Activated CD4-positive, alpha-beta T cell treated with anti-CD3 and anti-CD28 coated beads, Interleukin-2, Interleukin-6, amounts not matched to agents 100 ng/mL and 50 ng/mL, durations not matched to agents 16 hours and 8 hours (primary cell): Measurements from ENCODE around the gene HNMT.
"Not testable (repeated sequence)": the region's sequence is repeated elsewhere in the genome, so short reads cannot be mapped to it uniquely, and the experiment has no call there.

Source experiments
- DNase-seq: peaks from one replicate; pipeline ENCODE4 v3.0.0-alpha.2; 2020

Gene HNMT

DNA sequence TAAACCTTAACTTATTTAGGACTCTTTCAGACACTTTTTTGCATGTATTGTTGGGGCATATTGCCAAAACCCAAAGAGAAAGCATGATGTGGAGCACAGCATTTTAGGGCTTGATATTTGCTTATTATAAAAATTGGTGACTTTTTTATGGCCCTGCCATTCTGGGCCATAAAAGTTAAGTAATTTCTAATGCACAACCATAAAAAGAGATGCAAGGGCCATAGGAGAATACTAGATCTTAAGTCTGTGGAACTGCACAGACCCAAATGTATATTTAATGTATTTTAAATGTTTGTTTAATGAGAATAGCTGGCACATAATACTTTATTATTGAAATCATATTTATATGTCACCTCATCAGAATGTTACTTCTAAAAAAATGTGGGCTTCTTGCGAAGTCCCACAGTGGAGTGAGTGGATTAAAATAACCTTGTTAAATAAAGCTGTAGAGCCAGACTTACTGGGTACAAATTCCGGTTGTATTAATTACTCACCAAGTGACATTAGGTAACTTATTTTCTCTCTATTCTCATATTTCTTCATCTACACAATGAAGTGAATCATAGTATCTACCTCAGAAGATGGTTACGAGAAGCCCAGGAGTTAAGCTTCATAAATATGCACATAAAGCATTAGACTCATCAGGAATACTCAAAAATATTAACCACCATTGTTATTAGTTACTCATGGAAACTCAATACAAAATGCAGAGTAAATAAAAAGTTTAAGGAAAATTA, 52.2 kb downstream of the HNMT start:
- no peak for DNase-seq

GRCh38 chr2:138017824-138018223, 53.6 kb downstream of the HNMT start:
- DNase-seq: no peak

- DNase-seq: no peak
Measured at GRCh38 chr2:138018866-138019688, 54.8 kb downstream of the HNMT start.

GRCh38 chr2:138020432-138020831, 56.2 kb downstream of the HNMT start:
- DNase-seq: no peak

DNA sequence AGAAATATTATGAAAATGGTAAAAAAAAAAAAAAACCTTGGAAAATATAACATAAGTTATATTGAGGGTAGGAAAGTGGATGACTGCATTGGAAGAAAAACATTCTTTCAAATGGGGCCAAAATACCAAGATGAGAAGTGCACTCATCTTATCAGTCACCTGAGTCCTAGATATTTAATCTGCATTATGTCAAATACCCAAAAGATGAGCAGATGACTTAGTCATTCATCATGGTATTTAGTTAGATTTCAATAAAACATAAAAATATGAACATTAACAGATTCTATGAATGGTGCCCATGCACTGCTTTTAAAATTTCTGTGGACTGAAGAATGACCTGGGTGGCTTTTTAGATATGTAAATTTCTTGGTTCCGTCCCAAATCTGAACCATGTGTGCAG, 56.9 kb downstream of the HNMT start:
- DNase-seq: no peak

DNA sequence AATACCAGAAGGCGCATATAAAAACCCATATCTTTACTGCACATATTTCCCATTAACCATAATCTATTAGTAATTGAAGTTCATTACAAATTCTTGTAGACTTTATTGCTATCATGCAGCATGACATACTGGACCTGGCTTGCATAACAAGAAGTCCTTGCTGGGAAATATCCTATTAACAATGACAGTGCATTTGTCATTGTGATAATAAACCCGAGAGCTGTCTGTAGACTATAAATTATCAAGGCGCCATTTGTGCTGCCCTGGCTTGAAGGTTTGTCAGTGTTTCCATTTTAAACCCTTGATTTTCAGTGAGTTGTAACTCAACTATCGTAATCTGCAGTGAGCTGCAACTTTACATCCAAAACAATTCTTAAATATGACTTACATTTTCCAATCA, 59.0 kb downstream of the HNMT start:
- no peak for DNase-seq

DNA sequence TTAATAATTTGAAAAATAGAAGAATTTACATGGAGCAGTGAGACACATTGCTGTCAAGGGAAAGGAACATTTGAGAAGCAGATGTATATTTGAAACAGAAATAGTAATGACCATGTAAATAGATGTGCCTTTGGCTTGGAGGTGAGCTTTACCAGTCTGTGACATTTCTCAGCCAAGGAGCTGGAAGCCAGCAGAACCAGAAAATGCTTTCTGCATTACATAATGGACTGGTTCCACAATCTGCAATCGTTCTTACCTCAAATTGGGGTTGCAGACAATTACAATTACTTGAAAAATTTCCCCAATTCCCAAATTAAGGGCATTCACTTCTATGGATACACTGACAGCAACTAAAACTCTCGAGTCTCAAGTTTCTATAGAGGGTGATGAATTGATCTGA, 59.7 kb downstream of the HNMT start:
- no peak for DNase-seq

- no peak for DNase-seq
Measured at GRCh38 chr2:138026111-138027020, 62.1 kb downstream of the HNMT start.

- DNase-seq: peak; percentile 0
Measured at GRCh38 chr2:138028538-138028937, 64.3 kb downstream of the HNMT start.

- no peak for DNase-seq
Measured at GRCh38 chr2:138029276-138029675, 65.0 kb downstream of the HNMT start.

- DNase-seq: peak; percentile 6
Measured at GRCh38 chr2:138030459-138030858, 66.2 kb downstream of the HNMT start.

DNA sequence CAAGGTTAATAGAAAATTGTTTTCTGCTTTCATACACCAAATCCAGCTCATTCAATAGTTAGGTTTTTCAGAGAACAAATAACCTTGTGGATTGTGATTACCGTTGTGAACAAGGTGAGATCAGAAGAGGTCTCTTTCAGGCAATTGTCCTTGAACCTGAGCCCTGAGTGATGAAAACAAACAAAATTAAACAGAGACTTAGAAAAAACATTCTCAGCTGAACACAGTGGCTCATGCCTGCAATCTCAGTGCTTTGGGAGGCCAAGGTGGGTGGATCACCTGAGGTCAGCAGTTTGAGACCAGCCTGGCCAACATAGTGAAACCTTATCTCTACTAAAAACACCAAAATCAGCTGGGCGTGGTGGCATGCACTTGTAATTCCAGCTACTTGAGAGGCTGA, 68.1 kb downstream of the HNMT start:
- DNase-seq: no peak

DNA sequence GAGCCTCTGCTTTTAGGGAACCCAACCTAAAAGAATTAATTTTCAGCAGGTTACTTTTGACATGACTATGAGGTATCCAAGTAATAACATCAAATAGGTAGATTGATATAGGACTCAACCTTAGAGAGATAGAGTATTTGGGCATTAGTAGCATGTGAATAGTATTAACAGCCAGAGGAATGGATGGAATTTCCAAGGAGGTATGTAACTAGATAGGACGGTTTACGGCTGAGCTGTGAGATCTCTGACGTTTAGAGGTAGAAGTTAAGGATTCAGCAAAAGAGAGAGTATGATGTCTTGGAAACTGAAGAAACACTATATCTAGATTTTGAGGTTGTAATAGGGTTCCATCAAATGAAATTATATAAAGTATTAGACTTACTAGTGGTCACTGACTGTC, 70.3 kb downstream of the HNMT start:
- DNase-seq: no peak

GRCh38 chr2:138035608-138036217, 71.4 kb downstream of the HNMT start:
- DNase-seq: no peak

- DNase-seq: no peak
Measured at GRCh38 chr2:138036522-138036921, 72.2 kb downstream of the HNMT start.

GRCh38 chr2:138037090-138037489, 72.8 kb downstream of the HNMT start:
- DNase-seq: no peak

- no peak for DNase-seq
Measured at GRCh38 chr2:138040616-138041015, 76.3 kb downstream of the HNMT start.

- DNase-seq: no peak
Measured at GRCh38 chr2:138042311-138042710, 78.0 kb downstream of the HNMT start.

DNA sequence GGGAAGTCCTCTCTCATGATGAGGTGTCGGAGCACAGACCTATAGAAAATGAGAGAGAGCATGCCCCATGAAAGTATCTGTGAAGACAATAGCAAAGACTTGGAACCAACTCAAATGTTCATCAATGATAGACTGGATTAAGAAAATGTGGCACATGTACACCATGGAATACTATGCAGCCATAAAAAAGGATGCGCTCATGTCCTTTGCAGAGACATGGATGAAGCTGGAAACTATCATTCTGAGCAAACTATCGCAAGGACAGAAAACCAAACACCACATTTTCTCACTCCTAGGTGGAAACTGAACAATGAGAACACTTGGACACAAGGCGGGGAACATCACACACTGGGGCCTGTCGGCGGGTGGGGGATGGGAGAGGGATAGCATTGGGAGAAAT, 79.3 kb downstream of the HNMT start:
- DNase-seq: not testable (repeated sequence)

GRCh38 chr2:138058427-138058826, 94.2 kb downstream of the HNMT start:
- no peak for DNase-seq

- DNase-seq: no peak
Measured at GRCh38 chr2:138059487-138060300, 95.4 kb downstream of the HNMT start.

- DNase-seq: no peak
Measured at GRCh38 chr2:138060301-138060635, 96.0 kb downstream of the HNMT start.
